PC-9 (cell line): ENCODE measurements around the gene ENDOV.

Source experiments
- EZH2 ChIP-seq: fragments of 200-600 bp; sonication (generic); IDR thresholded peaks from 2 replicates; pipeline ENCODE4 v1.8.0; 2017; ENCODE audit warnings: antibody characterized with exemption, low read depth
- TF ChIP-seq, protein P1 (sequence below): fragments of 200-600 bp; sonication (generic); conservative IDR thresholded peaks from 2 replicates; pipeline ENCODE4 v1.6.1; 2017; ENCODE audit warnings: mixed run types, antibody characterized with exemption, mild to moderate bottlenecking, moderate library complexity

DNA sequence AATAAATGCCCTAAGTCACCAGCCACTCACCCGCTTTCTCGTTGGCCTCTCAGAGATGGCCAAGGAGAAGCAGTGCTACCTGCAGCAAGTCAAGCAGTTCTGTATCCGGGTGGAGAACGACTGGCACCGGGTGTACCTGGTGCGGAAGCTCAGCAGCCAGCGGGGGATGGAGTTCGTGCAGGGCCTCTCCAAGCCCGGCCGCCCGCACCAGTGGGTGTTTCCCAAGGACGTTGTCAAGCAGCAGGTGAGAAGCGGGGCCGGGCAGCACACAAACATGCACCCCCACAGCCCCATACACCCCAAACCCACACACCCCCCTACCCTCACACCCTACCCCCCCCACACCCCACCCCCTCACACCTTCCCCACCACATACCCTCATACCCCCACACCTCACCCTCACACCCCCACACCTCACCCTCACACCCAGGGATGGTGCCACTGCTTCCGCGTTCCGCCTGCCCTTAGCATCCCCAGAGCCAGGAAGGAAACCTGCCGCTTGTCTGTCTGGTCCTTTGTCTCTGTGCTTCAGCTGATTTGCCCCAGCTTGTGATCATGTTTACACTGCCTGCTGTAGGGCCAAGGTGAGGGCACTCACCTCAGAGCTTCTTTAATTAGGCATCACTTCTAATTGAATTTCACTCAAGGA is 41.9 kb upstream of the ENDOV start:
- TF ChIP-seq, protein P1, sequence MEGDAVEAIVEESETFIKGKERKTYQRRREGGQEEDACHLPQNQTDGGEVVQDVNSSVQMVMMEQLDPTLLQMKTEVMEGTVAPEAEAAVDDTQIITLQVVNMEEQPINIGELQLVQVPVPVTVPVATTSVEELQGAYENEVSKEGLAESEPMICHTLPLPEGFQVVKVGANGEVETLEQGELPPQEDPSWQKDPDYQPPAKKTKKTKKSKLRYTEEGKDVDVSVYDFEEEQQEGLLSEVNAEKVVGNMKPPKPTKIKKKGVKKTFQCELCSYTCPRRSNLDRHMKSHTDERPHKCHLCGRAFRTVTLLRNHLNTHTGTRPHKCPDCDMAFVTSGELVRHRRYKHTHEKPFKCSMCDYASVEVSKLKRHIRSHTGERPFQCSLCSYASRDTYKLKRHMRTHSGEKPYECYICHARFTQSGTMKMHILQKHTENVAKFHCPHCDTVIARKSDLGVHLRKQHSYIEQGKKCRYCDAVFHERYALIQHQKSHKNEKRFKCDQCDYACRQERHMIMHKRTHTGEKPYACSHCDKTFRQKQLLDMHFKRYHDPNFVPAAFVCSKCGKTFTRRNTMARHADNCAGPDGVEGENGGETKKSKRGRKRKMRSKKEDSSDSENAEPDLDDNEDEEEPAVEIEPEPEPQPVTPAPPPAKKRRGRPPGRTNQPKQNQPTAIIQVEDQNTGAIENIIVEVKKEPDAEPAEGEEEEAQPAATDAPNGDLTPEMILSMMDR, result no peak
- no peak for TF ChIP-seq EZH2
